GM18907 (cell line): ENCODE results near the gene HNRNPA2B1.

Experiments
- ATAC-seq: cut with Tn5 transposase; IDR thresholded peaks from one replicate; pipeline ENCODE4 v1.9.1; 2021; ENCODE audit warnings: mild to moderate bottlenecking, moderate library complexity; ENCODE audit not compliant: unreplicated experiment

HNRNPA2B1 gene

GRCh38 chr7:26200444-26201246, at the start of gene HNRNPA2B1:
TSS of gene HNRNPA2B1 (minus strand) at chr7:26200746. CDS start at chr7:26200577, 169 bp downstream.
- peak; percentile 68 for ATAC-seq

- no peak for ATAC-seq
These were observed 49.7 kb upstream of the HNRNPA2B1 start for GRCh38 chr7:26250239-26250638.

GRCh38 chr7:26245150-26245549, 44.6 kb upstream of the HNRNPA2B1 start:
- no peak for ATAC-seq

GRCh38 chr7:26238032-26238431, 37.5 kb upstream of the HNRNPA2B1 start:
- ATAC-seq, result no peak

- no peak for ATAC-seq
These were observed 36.7 kb upstream of the HNRNPA2B1 start for GRCh38 chr7:26237035-26237807.

GRCh38 chr7:26233902-26234511, 33.5 kb upstream of the HNRNPA2B1 start:
- ATAC-seq, result no peak

GRCh38 chr7:26227987-26228386, 27.4 kb upstream of the HNRNPA2B1 start:
- no peak for ATAC-seq

GRCh38 chr7:26224359-26224758, 23.8 kb upstream of the HNRNPA2B1 start:
- no peak for ATAC-seq

- ATAC-seq, result no peak
These were observed 15.5 kb upstream of the HNRNPA2B1 start for GRCh38 chr7:26216049-26216448.

GRCh38 chr7:26213807-26214515, 13.4 kb upstream of the HNRNPA2B1 start:
- ATAC-seq, result no peak

- no peak for ATAC-seq
These were observed 12.6 kb upstream of the HNRNPA2B1 start for GRCh38 chr7:26212921-26213718.

- ATAC-seq, result no peak
These were observed 7.5 kb upstream of the HNRNPA2B1 start for GRCh38 chr7:26208040-26208439.

- no peak for ATAC-seq
These were observed 2.5 kb upstream of the HNRNPA2B1 start for GRCh38 chr7:26203016-26203415.

- peak; percentile 5 for ATAC-seq
These were observed 1.8 kb upstream of the HNRNPA2B1 start for GRCh38 chr7:26202019-26202990.

GRCh38 chr7:26201247-26202018, 887 bp upstream of the HNRNPA2B1 start, which contains the start of gene CBX3:
TSS of gene CBX3 (plus strand) at chr7:26201745. CDS start at chr7:26202999, 1,254 bp downstream.
- peak; percentile 49 for ATAC-seq

GRCh38 chr7:26200038-26200443, 505 bp downstream of the HNRNPA2B1 start:
- peak; percentile 24 for ATAC-seq

GRCh38 chr7:26199301-26200037, 1.1 kb downstream of the HNRNPA2B1 start:
- no peak for ATAC-seq
